Right lung (tissue), 5 donors: ENCODE results near the gene DAB2. TPM values are rescaled to one million over a fixed set of nuclear protein-coding genes. Genes with fewer than 3 reads are reported as not detected.

Experiments
- DNase-seq, 2 donors: peaks; one replicate each; pipeline ENCODE4 v3.0.0-alpha.2; 2013
- polyA plus RNA-seq, 5 donors: library from polyadenylated mRNA; unstranded; fragments of 120-200 nt; gene quantifications; one replicate each; pipeline versions ENCODE4 v1.2.1 to v1.2.3, GENCODE V29; 2013; ENCODE audit warnings: inconsistent platforms in 1 of 5, low replicate concordance in 1 of 5; ENCODE audit not compliant: insufficient read length in 5 of 5, insufficient read depth in 1 of 5

DAB2 gene
- polyA plus RNA-seq, 5 donors, result 91.9 to 148 (median 101) TPM

DNA sequence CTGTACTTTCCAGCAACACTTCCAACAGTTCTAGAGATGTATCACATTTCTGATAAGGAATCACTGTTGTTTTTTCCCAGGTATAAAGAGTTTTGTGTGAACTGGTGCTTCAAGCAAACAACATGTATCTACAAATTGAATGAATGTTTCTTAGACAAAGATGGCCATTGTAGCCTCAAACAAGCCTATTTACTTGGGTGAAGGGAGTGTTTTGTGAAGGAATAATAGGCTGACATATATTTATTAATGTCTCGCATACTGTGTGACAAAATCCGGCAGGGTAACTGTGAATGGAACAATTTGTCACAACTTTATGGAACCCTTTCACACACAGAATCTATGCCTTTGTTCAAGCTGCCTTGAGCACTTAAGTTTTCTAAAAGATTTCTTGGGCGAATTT, 24.8 kb upstream of the DAB2 start:
- no peak for DNase-seq

- no peak for DNase-seq
Observed at GRCh38 chr5:39448506-39449128, 23.8 kb upstream of the DAB2 start.

GRCh38 chr5:39447968-39448367, 23.2 kb upstream of the DAB2 start:
- no peak for DNase-seq

GRCh38 chr5:39447059-39447458, 22.3 kb upstream of the DAB2 start:
- DNase-seq, result no peak

DNA sequence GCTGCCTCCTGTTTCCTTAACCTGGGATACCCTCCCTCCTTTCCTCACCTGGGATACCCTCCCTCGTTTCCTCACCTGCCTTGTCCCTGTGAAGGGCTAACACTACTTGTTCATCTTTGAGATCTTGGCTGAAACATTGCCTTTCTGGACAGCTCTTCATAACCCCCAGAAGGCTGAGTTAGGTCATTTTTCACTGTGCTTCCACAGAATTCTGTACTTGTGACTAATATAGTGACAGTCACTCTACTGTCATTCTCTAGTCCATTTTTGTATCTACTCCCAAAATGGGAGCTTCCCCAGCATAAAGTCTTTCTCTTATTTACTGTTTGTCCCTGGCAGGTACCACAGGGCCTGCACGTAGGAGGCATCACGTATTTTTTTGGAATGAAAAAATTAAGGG, 21.5 kb upstream of the DAB2 start:
- DNase-seq, result no peak

DNA sequence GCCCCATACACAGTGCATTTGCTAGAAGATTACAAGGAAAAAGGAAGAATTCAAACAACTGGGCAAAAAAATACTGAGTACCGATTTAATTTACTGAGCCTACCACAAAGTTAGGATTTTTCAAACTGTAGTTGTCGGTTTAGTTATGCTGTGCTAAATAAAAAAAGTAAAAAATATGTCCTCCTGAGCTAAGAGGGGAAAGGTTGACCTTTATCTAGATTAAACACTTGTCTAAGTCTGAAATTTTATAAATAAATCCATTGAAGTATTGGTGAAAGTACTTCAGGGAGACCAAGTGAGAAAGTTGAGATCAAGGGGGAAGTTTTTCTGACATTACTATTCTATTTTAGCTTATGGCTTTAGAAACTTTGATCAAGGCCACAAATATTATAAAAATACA, 19.1 kb upstream of the DAB2 start:
- no peak for DNase-seq

DNA sequence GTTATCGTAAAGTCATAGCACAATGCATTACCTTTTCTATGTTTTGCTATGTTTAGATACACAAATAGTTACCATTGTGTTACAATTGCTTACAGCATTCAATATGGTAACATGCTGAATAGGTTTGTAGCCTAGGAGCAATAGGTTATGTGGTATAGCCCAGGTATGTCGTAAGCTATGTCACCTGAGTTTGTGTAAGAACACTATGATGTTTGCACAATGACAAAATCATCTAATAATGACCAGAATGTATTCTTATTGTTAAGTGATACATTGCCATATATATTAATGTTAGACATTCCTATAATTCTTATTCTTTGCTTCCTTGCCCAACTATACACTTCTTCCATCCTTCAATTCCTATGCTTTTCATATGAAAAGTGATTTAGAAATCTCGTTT, 18.2 kb upstream of the DAB2 start:
- DNase-seq, result no peak

GRCh38 chr5:39441838-39442237, 17.1 kb upstream of the DAB2 start:
- DNase-seq, result no peak

DNA sequence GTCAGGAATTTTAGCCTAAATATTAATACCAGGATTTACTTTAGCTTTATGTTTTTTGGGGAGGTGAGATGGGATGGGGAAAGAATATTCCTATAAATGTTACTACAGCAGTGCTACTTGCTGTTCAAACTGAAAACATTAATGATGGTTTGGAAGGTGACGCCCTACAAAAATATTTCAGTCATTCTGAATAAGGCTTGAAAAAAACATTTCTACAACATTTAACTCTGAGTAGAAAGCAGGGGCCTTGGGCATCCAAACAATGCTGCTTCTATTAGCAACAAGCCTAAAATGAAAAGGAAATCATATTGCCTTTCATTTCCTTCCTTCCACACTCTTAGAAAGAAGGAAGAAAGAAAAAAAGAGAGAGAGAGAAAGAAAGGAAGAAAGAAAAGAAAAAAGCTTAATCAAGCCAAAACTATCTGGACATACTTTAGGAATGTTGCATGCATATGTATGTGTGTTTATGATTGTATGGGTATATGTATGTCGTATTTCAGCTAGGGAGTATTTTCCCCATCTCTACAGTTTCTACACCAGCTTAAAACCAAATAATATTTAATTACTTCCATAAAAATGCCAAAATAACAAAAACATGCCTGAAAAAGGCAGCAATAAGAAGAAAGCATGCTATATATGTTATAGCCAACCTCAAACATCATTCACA, 16.3 kb upstream of the DAB2 start:
- DNase-seq, result no peak

DNA sequence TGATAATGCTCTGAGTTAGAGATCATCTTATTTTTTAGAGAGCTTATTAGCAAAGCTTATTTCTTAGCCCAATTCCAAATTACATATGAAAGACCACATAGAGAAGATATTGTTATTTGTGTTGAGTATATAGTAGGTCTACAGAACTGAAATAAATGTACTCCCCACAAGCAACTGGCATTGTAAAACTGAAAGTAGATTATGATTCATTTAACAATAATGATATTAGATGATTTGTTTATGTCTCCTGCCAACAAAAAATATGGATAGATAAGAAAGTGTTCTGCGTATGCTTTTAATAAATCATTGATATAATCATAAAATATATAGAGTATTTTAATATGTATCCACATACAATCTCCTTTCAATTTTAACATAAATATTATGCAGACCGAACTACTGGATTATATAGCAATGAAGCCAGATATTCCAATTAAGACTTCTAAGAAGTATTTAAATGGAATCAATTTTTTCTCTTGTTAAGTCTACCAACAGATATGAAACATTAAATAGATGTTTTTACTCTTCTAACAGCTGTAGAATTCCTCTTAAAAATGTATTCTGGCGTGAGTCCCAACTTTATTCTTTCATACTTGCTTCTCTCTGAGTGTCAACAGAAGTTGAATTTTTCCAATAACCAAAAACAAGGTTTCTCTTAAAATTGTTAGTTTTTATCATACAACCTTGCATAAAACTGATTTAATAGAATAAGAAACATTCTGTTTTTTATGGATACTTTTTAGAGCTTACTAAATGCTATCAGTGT, 15.6 kb upstream of the DAB2 start:
- DNase-seq, result no peak

DNA sequence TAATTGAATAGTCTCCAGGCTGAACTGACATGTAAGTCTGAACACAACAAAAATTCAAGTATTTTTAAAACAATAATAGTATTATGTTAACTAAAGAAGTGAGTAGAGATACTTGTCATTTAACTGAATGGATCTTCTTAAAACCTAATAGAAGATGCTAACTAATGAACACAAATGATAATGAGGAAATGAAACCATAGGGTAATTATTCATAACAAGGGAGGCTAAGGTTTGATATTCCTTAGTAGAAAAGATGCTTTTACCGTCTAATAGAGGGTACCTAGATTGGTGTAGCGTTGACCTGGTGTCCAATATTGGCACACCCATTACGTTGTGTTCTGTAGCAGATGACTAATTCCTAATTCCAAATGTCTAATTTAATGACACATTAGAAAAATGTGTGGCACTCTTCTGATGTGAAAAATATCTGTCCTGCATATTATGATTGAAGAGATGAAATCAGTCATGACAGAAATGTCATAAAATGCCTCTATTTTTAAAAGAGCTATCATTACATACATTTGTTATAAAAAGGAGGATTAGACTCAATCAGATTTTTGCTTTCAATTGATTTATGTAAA, 14.9 kb upstream of the DAB2 start:
- DNase-seq, result no peak

DNA sequence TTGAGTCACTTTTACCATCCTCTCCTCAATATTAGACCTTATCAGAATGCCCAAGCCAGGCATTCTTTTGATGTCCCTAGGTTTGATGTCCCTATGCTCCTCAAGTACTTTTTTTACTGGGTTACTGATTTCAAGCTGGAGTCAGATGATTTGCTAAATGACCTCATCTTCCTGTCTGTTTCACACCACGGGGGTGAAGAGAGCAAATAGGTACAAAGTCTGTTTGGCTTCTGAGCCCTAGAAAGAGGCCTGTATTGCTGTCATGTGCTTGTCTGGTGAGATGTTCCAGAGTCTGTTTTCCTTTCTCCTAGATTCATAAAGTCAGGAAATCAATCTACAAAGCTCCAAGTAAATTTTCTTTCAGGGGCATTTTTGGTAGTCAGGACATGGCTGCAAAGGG, 12.7 kb upstream of the DAB2 start:
- DNase-seq, result no peak

- DNase-seq, result no peak
Observed at GRCh38 chr5:39433848-39434247, 9.1 kb upstream of the DAB2 start.

- no peak for DNase-seq
Observed at GRCh38 chr5:39432696-39433530, 8.1 kb upstream of the DAB2 start.

- no peak for DNase-seq
Observed at GRCh38 chr5:39430461-39430860, 5.7 kb upstream of the DAB2 start.

GRCh38 chr5:39428640-39429039, 3.9 kb upstream of the DAB2 start:
- no peak for DNase-seq

GRCh38 chr5:39427633-39428032, 2.9 kb upstream of the DAB2 start:
- no peak for DNase-seq

- no peak for DNase-seq
Observed at GRCh38 chr5:39427229-39427628, 2.4 kb upstream of the DAB2 start.

GRCh38 chr5:39426746-39427105, 1.9 kb upstream of the DAB2 start:
- no peak for DNase-seq

DNA sequence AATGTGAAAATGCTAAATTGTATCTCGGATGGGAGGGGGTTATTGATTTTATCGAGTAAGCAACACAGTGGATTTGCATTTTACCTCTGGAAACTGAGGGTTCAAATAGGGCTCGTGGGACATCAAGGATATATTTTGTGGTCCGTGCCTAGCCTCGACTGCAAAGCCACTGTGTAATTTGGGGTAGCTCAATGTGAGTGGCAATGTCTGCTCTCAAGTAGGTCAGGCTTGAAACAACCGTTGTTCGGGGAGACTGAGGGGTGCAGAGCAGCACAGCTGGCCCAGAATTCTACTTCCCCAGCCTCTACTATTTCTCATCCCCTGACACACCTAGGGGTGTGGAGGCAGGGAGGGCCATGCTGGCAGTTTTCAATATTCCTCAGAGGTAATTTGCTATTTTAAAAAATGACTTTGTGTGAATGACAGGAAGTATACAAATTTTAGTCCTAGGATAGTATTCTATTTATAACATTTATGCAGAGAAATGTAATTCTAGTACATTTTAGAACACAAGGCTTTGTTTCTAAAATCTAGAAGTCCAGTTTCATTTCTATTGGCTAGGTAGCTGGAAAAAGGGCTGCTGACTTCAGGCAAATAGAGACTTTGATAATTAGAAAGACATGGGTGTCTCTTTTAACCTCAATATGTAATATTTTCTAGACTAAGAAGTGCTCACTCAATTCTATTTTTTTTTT, 1.4 kb upstream of the DAB2 start:
- DNase-seq, result no peak

GRCh38 chr5:39423331-39423751, 1.4 kb downstream of the DAB2 start:
- no peak for DNase-seq
